ENCODE results near the gene TREM2. TPM values are rescaled to one million over a fixed set of nuclear protein-coding genes. Genes with fewer than 3 reads are reported as not detected.

Gene TREM2
- total RNA-seq, 1 experiment from 2014 or later = not detected

DNA sequence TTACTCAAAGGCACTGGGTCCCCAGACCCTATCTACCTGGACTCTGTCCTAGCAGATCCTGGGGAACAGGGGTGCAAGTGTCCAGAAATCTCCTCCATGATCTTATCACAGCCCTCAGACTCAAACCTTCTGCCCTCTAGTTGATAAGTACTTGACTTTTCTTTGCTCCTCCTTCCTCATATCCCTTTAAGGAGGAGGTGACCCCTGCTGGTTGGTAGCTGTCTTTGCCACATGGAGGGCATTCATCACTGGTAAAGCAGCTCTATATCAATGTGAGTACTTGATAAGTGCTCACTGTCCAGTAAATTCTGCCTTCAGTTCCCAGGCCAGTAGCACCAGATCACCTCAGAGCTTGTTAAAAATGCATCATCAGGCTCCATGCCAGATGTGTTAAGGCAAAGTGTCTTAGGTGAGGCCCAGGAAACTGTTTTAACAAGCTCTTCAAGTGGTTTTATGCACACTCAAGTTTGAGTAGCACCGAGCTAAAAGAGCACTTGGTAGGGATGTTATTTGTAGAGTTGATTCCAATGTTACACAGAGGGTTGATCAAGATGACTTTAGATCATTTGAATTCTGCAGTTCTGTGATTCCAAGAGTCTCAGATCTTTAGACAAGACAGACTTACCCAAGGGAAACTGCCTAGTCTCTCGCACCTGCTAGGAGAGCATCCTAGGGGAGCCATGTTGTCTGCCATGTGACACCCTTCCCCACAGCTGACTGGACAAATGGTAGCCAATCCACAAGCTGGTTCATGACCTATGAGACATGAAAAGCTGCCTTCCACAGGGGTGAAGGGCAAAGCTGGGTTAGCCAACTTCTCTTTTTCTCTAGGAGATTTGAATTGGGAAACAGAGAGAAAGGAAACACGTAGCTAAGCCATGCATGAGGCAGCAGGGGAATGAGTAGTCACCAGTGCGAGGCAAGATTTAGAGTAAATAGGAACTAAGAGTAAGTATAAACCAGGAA is 19.4 kb upstream of the TREM2 start:
- peak; percentile 65 for DNase-seq (ENCODE audit: low spot score)

DNA sequence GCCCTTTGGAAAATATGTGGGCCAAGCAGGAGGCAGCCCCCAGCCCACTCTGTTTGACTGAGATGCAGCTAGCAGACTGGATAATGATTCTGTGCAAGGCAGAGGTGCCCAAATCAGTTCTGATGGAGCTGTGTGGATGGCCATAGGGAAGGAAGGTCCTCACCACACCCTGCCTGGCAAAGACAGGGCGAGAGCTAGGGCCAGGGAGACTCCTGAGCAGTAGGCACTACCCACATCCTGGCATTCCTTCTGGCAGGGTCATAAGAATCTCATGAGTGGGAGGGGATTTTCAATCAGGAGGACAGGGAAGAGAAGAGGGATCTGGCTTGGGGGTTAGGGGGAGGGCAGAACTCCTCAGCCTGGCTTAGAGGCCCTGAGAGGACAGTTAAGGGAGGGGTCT is 18.6 kb upstream of the TREM2 start:
- no peak for DNase-seq (ENCODE audit: low spot score)

DNA sequence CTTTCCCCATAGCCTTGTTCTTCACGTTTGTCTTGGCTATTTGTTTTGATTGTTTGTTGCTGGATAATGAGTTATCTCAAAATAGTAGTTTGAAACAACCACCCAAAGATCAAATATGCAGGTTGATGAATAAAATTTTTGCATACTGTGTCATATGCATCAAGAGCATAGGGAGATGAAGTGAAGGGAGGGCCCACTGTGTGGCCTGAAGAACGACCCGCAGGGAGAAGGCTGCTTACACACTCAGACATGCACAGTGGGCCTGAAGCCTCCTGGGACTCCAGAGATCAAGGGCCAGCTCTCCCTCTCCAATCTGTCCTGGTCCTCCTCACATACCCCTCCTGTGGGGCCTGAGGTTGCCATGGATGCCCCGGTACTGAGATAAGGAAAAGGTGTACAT is 16.2 kb upstream of the TREM2 start:
- DNase-seq (ENCODE audit: low spot score) = no peak

DNA sequence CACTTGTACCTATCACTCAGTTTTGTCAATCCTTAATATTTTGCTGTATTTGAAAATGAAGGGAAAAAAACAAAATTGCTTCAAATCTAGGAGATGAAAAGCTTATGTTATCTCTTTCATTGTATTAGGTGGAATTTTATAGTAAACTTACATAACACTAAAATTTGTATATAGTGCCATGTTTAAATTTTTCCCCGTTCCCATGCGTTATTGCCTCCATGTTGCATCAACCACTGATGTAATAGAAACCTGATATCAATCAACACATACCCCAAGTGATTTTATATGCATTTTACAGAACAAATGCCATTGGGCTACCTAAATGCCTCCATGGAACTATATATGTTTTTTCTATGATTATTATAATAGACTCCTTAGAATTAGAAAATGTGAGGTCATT is 14.8 kb upstream of the TREM2 start:
- DNase-seq (ENCODE audit: low spot score) = no peak

GRCh38 chr6:41177287-41177686 is 14.4 kb upstream of the TREM2 start:
- no peak for DNase-seq (ENCODE audit: low spot score)

GRCh38 chr6:41176189-41176588 is 13.3 kb upstream of the TREM2 start:
- DNase-seq (ENCODE audit: low spot score) = no peak

GRCh38 chr6:41175084-41175483 is 12.2 kb upstream of the TREM2 start:
- DNase-seq (ENCODE audit: low spot score) = no peak

- no peak for DNase-seq (ENCODE audit: low spot score)
Observed at GRCh38 chr6:41174610-41175009, 11.7 kb upstream of the TREM2 start.

- DNase-seq (ENCODE audit: low spot score) = no peak
Observed at GRCh38 chr6:41171908-41172307, 9.0 kb upstream of the TREM2 start.

DNA sequence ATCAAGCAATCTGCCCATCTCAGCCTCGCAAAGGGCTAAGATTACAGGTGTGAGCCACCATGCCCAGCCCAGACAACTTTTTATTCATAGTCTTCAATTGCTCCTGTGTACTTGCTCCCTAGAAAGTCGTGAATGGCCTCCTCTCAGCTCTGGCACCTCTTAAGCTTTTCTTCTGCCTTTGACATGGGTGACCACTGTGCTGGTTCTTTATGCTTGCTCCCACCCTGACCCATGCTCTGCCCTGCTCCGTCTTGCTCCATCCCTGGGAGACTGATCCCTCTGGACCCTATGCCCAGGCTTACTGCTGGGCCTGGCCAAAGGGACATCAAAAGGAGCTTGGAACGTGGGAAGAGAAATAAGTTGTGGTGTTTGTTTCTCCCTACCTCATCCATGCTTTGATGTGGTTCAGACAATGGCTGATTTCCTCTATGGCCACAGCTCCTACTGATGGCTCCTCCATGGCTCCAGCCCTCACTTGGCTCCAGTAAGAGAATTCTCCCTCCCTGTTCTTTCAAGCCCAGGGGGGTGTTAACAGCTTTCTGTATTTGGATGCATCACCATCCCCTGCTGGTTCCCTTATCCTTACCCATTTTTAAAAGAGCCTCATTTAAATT is 7.7 kb upstream of the TREM2 start:
- no peak for DNase-seq (ENCODE audit: low spot score)

DNA sequence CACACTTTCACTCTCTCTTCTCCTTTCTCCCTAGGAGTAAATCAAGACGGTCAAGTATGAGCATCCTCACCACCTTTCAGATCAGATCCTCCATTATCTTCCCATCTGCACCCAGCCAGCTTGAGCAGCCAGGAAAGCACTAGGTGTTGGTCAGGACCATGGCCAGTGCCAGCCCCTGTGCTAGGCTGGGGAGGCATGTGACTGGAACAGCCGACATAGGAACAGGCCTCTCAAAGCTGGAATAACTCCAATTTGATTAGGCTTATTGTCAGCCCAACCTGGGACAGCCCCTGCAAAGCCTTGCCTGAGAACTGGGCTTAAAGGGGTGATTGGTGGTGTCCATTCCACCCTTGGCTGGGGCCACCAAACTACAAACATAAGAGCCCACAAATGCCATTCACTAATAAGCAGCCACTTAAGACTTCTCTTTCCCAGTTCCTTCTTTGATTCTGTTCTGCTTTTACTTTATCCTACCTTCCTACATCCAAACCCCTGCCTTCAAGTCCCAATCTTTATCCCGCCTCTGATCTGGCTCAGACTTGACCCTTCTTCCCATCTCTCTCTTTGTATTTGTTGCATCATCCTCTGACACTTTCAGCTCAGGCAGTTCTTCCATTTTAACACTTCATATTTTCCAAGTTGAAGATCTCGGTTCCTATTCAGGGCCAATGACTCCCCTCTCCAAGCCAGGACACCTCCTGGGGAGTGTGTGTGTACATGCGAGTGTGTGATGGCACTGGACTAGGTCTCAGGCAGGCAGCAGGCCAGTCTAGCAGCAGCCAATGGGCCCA is 4.5 kb upstream of the TREM2 start:
- no peak for DNase-seq (ENCODE audit: low spot score)

GRCh38 chr6:41164551-41165120 is 1.7 kb upstream of the TREM2 start:
- DNase-seq (ENCODE audit: low spot score) = no peak

- no peak for DNase-seq (ENCODE audit: low spot score)
Observed at GRCh38 chr6:41163419-41163717, 452 bp upstream of the TREM2 start.

GRCh38 chr6:41161851-41162552 is 914 bp downstream of the TREM2 start:
- no peak for DNase-seq (ENCODE audit: low spot score)

- no peak for DNase-seq (ENCODE audit: low spot score)
Observed at GRCh38 chr6:41161380-41161779, 1.5 kb downstream of the TREM2 start.

GRCh38 chr6:41160933-41161332 is 2.0 kb downstream of the TREM2 start:
- DNase-seq (ENCODE audit: low spot score) = no peak

GRCh38 chr6:41159415-41160082 is 3.4 kb downstream of the TREM2 start:
- peak; percentile 34 for DNase-seq (ENCODE audit: low spot score)

DNA sequence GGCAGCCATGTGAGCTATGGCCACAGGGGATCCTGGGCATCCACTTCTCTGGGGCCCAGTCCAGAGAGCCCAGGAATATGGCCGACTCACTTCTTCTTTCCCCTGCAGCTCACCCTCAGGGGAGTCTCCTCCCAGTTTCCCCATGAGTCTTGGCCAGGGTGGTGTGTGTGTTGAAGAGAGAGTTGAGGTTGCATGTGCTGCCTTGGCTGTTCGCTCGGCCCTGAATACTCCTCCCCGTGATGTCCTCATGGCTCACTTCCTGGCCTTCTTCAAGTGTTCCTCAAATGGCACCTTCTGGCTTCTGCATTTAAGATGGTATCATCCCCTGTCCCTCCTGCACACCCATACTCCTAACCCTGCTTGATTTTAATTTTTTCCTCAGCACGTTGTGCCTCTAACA is 5.6 kb downstream of the TREM2 start:
- no peak for DNase-seq (ENCODE audit: low spot score)

DNA sequence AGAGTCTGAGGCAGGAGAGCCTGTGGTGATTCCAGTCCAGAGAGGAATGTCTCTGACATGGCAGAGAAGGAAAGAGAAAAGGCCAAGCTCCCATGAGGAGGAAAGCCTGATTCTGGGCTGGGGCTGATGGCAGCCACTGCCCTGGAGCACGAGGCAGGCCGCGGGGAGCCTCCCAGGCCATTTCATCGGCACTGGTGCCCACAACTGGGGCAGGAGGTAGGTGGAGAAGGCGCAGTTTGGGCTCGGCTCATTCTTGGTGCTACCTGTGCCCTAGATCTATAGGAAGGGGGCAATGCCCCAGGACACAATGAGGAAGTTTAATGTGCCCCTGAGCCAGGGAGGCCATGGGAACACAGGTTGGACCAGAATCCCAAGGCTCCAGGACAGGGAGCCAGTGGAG is 6.1 kb downstream of the TREM2 start:
- DNase-seq (ENCODE audit: low spot score) = no peak

DNA sequence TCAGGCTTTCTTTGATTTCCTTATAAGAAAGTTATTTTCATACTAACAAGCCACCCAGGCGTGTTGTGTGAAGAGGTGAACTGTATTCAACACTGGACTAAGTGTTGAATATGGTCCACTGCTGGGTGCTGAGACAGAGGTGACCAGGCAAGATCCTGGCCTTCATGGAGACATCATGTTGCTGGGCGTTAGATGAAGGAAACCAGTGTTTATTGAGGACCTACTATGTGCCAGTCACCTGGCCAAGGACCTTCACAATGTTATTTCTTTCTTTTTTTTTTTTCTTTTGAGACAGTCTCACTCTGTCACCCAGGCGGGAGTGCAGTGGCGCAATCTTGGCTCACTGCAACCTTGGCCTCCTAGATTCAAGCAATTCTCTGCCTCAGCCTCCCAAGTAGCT is 6.9 kb downstream of the TREM2 start:
- DNase-seq (ENCODE audit: low spot score) = no peak

- DNase-seq (ENCODE audit: low spot score) = no peak
Observed at GRCh38 chr6:41155132-41155805, 7.6 kb downstream of the TREM2 start.
